Activated CD4-positive, alpha-beta memory T cell treated with anti-CD3 and anti-CD28 coated beads for 36 hours (primary cell): ENCODE results near the gene EFNA4. TPM values are rescaled to one million over a fixed set of nuclear protein-coding genes. Genes with fewer than 3 reads are reported as not detected.

Experiments
- CTCF ChIA-PET: fragments of 350-600 bp; sonication (Branson Sonifier 250); formaldehyde crosslinking; loops from one replicate; lab custom pipeline; 2021; ENCODE audit warnings: antibody characterized with exemption, inconsistent platforms; lab: Charles Lee
- POLR2A ChIA-PET: fragments of 350-600 bp; sonication (Branson Sonifier 250); formaldehyde crosslinking; loops from one replicate; lab custom pipeline; 2021; ENCODE audit warnings: antibody characterized with exemption; lab: Charles Lee
- DNase-seq: peaks from one replicate; pipeline ENCODE4 v3.0.0-alpha.2; 2020
- H3K27ac Mint-ChIP-seq: one replicate; pipeline ENCODE4 v1.8.0; 2021; ENCODE audit warnings: mixed read lengths
- H3K27me3 Mint-ChIP-seq: one replicate; pipeline ENCODE4 v1.8.0; 2021; ENCODE audit warnings: mixed read lengths
- H3K36me3 Mint-ChIP-seq: one replicate; pipeline ENCODE4 v1.8.0; 2021; ENCODE audit warnings: mixed read lengths
- H3K4me1 Mint-ChIP-seq: one replicate; pipeline ENCODE4 v1.8.0; 2021; ENCODE audit warnings: low read depth, mixed read lengths
- H3K4me3 Mint-ChIP-seq: one replicate; pipeline ENCODE4 v1.8.0; 2021; ENCODE audit warnings: mild to moderate bottlenecking, mixed read lengths
- H3K9me3 Mint-ChIP-seq: one replicate; pipeline ENCODE4 v1.8.0; 2021; ENCODE audit warnings: mixed read lengths
- intact Hi-C: fragments of 100-400 bp; cut with micrococcal nuclease; formaldehyde crosslinking; loops from one replicate; pipeline ENCODE4 v1.15.1; 2023
- total RNA-seq, 2 experiments: library from RNA; stranded (reverse); gene quantifications; one replicate each; pipeline ENCODE4 v1.2.3, GENCODE V29; 2021

EFNA4 gene
- 1 to 10 TPM; 5.0 to 6.1 TPM for total RNA-seq

GRCh38 chr1:155063550-155064110 lies at the start of gene EFNA4:
Gene EFNA4, plus strand, starts transcription at chr1:155063740. Its CDS starts 84 bp downstream, at chr1:155063824.
- peak within 1 kb of the TSS; percentile 31 for H3K27ac Mint-ChIP-seq
- intact Hi-C loops, result loop anchor here (1.0 to 5.0 kb wide), 5 partner anchors 21 to 396 kb away; partner anchors contain the start of genes FLAD1 and PMVK
- POLR2A ChIA-PET, result interaction anchor here (1.5 to 2.3 kb wide), 2 partner anchors 21 to 127 kb away, joined by 4 to 21 read pairs; partner anchors contain the start of gene PMVK

DNA sequence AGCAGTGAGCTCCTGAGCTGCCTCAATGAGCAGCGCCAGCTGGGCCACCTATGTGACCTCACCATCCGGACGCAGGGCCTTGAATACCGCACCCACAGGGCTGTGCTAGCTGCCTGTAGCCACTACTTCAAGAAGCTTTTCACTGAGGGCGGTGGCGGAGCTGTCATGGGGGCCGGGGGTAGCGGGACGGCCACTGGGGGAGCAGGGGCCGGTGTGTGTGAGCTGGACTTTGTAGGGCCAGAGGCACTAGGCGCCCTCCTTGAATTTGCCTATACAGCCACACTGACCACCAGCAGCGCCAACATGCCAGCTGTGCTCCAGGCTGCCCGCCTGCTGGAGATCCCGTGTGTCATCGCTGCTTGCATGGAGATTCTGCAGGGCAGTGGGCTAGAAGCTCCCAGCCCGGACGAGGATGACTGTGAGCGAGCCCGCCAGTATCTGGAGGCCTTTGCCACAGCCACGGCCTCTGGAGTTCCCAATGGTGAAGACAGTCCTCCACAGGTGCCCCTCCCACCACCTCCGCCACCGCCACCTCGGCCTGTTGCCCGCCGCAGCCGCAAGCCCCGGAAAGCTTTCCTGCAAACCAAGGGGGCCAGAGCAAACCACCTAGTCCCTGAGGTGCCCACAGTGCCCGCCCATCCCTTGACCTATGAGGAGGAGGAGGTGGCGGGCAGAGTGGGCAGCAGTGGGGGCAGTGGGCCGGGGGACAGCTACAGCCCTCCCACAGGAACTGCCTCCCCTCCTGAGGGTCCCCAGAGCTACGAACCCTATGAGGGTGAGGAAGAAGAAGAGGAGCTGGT lies 48.6 kb upstream of the EFNA4 start:
- no peak for DNase-seq
- peaks cover 50% of the 10 kb centered on the region for H3K36me3 Mint-ChIP-seq
- intact Hi-C loops, result no loop called here
- ChIA-PET CTCF (interaction anchor here (0.6 to 9.8 kb wide), 13 partner anchors 7 to 455 kb away, joined by 3 to 144 read pairs (median 8); partner anchors contain the start of genes ADAM15, CKS1B, FLAD1 and LENEP), POLR2A (interaction anchor here (1.0 to 4.9 kb wide), 7 partner anchors 8 to 79 kb away, joined by 3 to 35 read pairs (median 10); partner anchors contain the start of genes FLAD1, LENEP and PMVK)
- H3K4me1 Mint-ChIP-seq, result peaks cover 77% of the 10 kb centered on the region
- H3K27ac Mint-ChIP-seq, result no peak overlapping the region
- no peak overlapping the region for H3K4me3 Mint-ChIP-seq
- no peaks in the 10 kb centered on the region for H3K27me3 Mint-ChIP-seq
- no peaks in the 10 kb centered on the region for H3K9me3 Mint-ChIP-seq

More at GRCh38 chr1:155063550-155064110, at the start of gene EFNA4:
- peak within 1 kb of the TSS; percentile 80 for H3K4me3 Mint-ChIP-seq
- H3K27me3 Mint-ChIP-seq, result no peaks in the 10 kb centered on the region
- peaks cover 9% of the 10 kb centered on the region for H3K36me3 Mint-ChIP-seq
- peaks cover 29% of the 10 kb centered on the region for H3K4me1 Mint-ChIP-seq
- no peaks in the 10 kb centered on the region for H3K9me3 Mint-ChIP-seq
- CTCF ChIA-PET, result interaction anchor here (1.0 to 15.8 kb wide), 8 partner anchors 12 to 127 kb away, joined by 3 to 245 read pairs (median 6); partner anchors contain the start of genes ADAM15, KRTCAP2 and PMVK
- peak; percentile 89 for DNase-seq

DNA sequence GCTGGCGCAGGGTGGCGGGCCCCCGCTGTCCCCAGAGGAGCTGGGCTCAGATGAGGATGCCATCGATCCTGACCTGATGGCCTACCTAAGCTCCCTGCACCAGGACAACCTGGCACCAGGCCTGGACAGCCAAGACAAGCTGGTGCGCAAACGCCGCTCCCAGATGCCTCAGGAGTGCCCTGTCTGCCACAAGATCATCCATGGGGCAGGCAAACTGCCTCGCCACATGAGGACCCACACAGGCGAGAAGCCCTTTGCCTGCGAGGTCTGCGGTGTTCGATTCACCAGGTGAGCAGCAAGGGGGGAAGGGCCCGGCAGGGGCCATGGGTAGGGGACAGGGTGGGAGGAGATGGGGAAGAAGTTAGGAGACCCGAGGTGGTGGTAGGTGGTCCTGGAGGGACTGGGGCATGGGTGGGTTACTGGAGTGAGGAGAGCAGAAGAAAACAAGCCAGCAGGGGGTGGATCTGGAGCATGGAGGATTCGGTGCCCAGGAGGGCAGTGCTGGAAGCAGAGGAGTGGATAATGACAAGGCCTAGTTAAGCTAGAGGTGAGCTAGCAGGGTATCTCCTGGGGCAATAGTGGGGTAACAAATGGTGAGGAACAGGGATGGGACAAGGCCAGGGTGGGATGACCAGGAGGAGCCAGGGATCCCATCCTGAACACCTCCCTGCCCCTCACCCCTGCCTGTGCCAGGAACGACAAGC lies 47.9 kb upstream of the EFNA4 start:
- no peak for DNase-seq
- intact Hi-C loops, result no loop called here
- Mint-ChIP-seq H3K27me3 (no peaks in the 10 kb centered on the region), H3K4me3 (peak overlapping the region; percentile 33), H3K4me1 (peaks cover 76% of the 10 kb centered on the region), H3K27ac (peak overlapping the region; percentile 70), H3K9me3 (no peaks in the 10 kb centered on the region), H3K36me3 (peaks cover 43% of the 10 kb centered on the region)
- ChIA-PET CTCF (interaction anchor here (0.8 to 9.8 kb wide), 14 partner anchors 8 to 137 kb away, joined by 3 to 144 read pairs (median 12); partner anchors contain the start of genes ADAM15, CKS1B, FLAD1 and LENEP), POLR2A (interaction anchor here (0.6 to 4.9 kb wide), 10 partner anchors 8 to 79 kb away, joined by 3 to 35 read pairs (median 8); partner anchors contain the start of genes ADAM15, FLAD1, LENEP and PMVK)

DNA sequence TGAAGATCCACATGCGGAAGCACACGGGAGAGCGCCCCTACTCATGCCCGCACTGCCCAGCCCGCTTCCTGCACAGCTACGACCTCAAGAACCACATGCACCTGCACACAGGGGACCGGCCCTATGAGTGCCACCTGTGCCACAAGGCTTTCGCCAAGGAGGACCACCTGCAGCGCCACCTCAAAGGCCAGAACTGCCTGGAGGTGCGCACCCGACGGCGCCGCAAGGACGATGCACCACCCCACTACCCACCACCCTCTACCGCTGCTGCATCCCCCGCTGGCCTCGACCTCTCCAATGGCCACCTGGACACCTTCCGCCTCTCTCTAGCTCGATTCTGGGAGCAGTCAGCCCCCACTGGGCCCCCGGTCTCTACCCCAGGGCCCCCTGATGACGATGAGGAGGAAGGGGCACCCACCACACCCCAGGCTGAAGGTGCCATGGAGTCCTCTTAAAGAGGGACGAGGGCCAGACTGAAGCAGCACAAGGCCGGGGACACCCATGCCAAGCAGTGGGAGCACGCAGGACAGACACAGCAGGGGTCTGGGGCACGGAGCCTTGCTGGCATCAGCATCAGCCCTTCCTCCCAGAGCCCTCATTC lies 47.2 kb upstream of the EFNA4 start:
- CTCF ChIA-PET, result interaction anchor here (0.6 to 9.8 kb wide), 22 partner anchors 9 to 151 kb away, joined by 3 to 144 read pairs (median 10); partner anchors contain the start of genes ADAM15, CKS1B, EFNA4 and FLAD1
- POLR2A ChIA-PET, result interaction anchor here (0.6 to 4.9 kb wide), 12 partner anchors 9 to 80 kb away, joined by 3 to 35 read pairs (median 6); partner anchors contain the start of genes ADAM15, CKS1B, FLAD1 and LENEP
- Mint-ChIP-seq H3K4me3 (peak overlapping the region; percentile 33), H3K9me3 (no peaks in the 10 kb centered on the region), H3K27ac (peak overlapping the region; percentile 70), H3K4me1 (peaks cover 71% of the 10 kb centered on the region), H3K27me3 (no peaks in the 10 kb centered on the region), H3K36me3 (peaks cover 40% of the 10 kb centered on the region)
- intact Hi-C loops, result no loop called here
- peak; percentile 50 for DNase-seq

DNA sequence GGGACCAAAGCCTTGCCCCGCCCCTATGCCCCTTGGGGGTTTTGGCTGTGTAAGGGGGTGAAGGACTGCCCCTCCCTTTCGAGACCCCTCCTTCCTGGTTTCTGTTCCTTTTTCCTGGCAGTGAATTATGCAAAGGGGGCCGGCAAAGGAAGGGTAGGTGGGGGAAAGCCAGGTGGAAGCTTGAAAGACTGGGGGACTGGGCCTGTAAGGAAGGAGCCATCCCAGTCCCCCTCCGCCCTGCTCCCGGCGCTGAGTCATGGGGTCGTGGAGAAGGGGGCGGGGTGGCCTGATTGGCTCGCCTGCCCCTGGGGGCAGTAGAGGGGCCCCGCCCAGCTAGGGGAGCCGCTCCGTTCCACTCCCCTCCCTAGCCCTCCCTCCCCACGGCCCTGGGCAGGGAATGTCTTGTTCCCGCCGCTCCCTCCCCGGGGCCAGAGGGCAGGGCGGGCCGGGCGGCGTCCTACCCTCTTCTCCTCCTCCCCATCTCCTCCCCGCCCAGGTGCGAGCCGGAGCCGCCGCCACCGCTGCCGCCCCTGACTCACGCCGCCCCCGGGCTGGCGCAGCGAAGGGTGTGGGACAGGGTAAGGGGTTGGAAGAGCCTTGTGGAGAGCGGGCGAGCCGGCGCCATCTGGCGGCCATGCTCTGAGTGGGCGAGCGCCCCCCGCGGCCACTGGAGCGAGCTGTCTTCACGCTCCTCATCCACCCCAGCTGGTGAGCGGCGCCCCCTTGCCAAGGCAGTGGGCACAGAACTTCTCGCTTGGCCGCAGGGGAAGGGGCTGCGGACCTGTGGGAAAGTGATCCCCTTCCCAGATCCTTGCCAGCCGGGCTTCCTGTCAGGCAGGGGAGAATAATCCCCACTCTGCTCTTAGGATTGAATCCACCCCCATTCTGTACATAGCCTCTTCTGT lies 46.2 kb upstream of the EFNA4 start:
- CTCF ChIA-PET, result interaction anchor here (0.6 to 9.8 kb wide), 45 partner anchors 10 to 619 kb away, joined by 3 to 144 read pairs (median 4); partner anchors contain the start of genes ADAM15, CKS1B, DCST1 and DCST2
- Mint-ChIP-seq H3K36me3 (peaks cover 40% of the 10 kb centered on the region), H3K9me3 (no peaks in the 10 kb centered on the region), H3K4me3 (peak overlapping the region; percentile 37), H3K27ac (peak overlapping the region; percentile 78), H3K4me1 (peaks cover 63% of the 10 kb centered on the region), H3K27me3 (no peaks in the 10 kb centered on the region)
- POLR2A ChIA-PET, result interaction anchor here (0.8 to 4.9 kb wide), 10 partner anchors 10 to 81 kb away, joined by 3 to 35 read pairs (median 8); partner anchors contain the start of genes CKS1B, FLAD1, LENEP and PBXIP1
- DNase-seq, result peak; percentile 97
- intact Hi-C loops, result loop anchor here (1.0 kb wide), 4 partner anchors 9 to 55 kb away; partner anchors contain the start of genes FLAD1 and ZBTB7B

DNA sequence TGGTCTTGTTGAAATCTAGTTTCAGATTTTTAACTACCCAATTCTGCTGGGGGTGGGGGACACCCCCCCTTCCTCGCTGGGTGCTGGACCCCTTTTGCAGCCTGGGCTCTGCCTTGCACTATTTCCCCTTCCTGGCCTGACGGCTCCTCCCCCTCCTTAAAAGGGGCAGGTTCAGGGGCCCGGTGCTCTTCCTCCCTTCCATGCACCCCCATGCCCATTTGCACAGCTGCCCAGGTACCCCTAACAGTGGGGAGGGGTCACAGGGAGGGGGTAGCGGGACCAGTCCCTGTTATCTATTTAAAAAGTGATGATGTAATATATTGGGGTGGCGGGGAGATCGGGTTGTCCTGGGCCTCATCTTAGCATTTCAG lies 45.6 kb upstream of the EFNA4 start:
- no peak for DNase-seq
- H3K27ac Mint-ChIP-seq, result peak overlapping the region; percentile 57
- H3K9me3 Mint-ChIP-seq, result no peaks in the 10 kb centered on the region
- peak overlapping the region; percentile 36 for H3K4me3 Mint-ChIP-seq
- ChIA-PET POLR2A (interaction anchor here (1.2 to 4.9 kb wide), 9 partner anchors 11 to 81 kb away, joined by 4 to 35 read pairs (median 8); partner anchors contain the start of genes ADAM15, CKS1B, FLAD1 and LENEP), CTCF (interaction anchor here (0.6 to 9.8 kb wide), 41 partner anchors 10 to 620 kb away, joined by 3 to 144 read pairs (median 4); partner anchors contain the start of genes ADAM15, CKS1B, DCST1 and DCST2)
- H3K27me3 Mint-ChIP-seq, result no peaks in the 10 kb centered on the region
- intact Hi-C loops, result loop anchor here (1.0 kb wide), 4 partner anchors 10 to 56 kb away; partner anchors contain the start of genes FLAD1 and ZBTB7B
- peaks cover 60% of the 10 kb centered on the region for H3K4me1 Mint-ChIP-seq
- H3K36me3 Mint-ChIP-seq, result peaks cover 35% of the 10 kb centered on the region

- Mint-ChIP-seq H3K4me3 (no peak overlapping the region), H3K36me3 (peaks cover 29% of the 10 kb centered on the region), H3K4me1 (peaks cover 53% of the 10 kb centered on the region), H3K9me3 (no peaks in the 10 kb centered on the region), H3K27ac (peak overlapping the region; percentile 57), H3K27me3 (no peaks in the 10 kb centered on the region)
- DNase-seq, result no peak
- POLR2A ChIA-PET, result interaction anchor here (0.8 to 4.9 kb wide), 6 partner anchors 9 to 82 kb away, joined by 3 to 31 read pairs (median 4); partner anchors contain the start of genes ADAM15, FLAD1 and PMVK
- intact Hi-C loops, result no loop called here
- CTCF ChIA-PET, result interaction anchor here (0.8 to 9.8 kb wide), 17 partner anchors 22 to 459 kb away, joined by 3 to 144 read pairs (median 5); partner anchors contain the start of genes ADAM15, EFNA4, LENEP and PBXIP1
These were observed 44.8 kb upstream of the EFNA4 start for GRCh38 chr1:155018617-155019348.

DNA sequence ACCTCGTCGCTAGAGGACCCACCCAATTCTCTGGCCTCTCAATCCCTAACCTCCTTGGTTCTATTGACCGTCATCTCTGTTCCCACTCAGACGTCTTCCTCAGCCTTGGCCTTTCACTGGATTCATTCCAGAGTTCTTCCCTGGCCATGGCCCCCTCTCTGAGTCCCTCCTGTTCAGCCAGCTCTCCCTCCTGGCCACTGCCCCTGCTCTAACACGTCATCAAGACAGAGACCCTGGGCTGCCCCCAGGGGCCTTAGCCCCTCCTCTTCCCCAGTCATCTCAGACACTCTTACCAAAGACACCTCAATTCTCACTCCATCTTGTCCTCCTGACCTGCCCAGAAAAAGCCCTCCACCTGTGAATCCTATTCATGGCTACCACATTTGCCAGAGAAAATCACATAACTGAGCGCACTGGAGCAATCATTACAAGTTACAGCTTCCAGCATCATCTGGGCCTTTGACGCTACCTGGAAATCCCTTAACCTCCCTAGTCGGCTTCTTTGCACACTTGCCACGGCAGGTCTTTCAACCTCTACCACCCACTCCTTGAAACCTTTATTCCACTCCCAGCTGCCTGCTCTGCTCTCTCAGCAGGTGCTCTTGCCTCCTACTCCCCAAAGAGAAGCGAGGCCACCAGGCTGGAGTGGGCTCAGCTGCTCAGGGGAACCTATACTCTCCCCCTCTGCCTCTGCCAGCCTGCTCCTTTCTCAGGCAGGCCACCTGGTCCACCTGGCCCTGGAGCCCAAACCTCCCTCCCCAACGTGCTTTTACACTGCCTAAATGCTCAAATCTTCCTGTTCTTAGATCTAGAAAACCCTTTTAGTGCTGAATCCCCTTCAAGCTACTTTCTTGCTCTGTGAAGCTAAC lies 43.9 kb upstream of the EFNA4 start:
- ChIA-PET POLR2A (interaction anchor here (0.8 to 4.9 kb wide), 6 partner anchors 10 to 83 kb away, joined by 3 to 31 read pairs (median 4); partner anchors contain the start of genes FLAD1 and PMVK), CTCF (interaction anchor here (1.0 to 9.8 kb wide), 9 partner anchors 9 to 460 kb away, joined by 3 to 144 read pairs (median 5); partner anchors contain the start of genes ADAM15, LENEP and PYGO2)
- H3K4me1 Mint-ChIP-seq, result peaks cover 45% of the 10 kb centered on the region
- H3K27ac Mint-ChIP-seq, result peak overlapping the region; percentile 18
- H3K36me3 Mint-ChIP-seq, result peaks cover 21% of the 10 kb centered on the region
- no peak for DNase-seq
- no peaks in the 10 kb centered on the region for H3K9me3 Mint-ChIP-seq
- no peaks in the 10 kb centered on the region for H3K27me3 Mint-ChIP-seq
- intact Hi-C loops, result no loop called here
- no peak overlapping the region for H3K4me3 Mint-ChIP-seq
